ENCODE data around the gene NABP1.

- TF ChIP-seq POLR2AphosphoS5 (IDR thresholded peaks at IDR 0.05; ENCODE audit: low read depth, low read length): no peak; the same call in 1 of the 2 replicates
- TF ChIP-seq TAF1 (IDR thresholded peaks at IDR 0.05; ENCODE audit: borderline replicate concordance, low read depth, low read length): no peak
- no peak for TF ChIP-seq POLR2A (IDR thresholded peaks at IDR 0.05; ENCODE audit: low read depth, low read length)
These were observed 14.7 kb downstream of the NABP1 start for GRCh38 chr2:191692502-191693115.
